HG03039 (cell line): ENCODE measurements around the gene QPRT.
"Not testable (repeated sequence)": the region's sequence is repeated elsewhere in the genome, so short reads cannot be mapped to it uniquely, and the experiment has no call there.

Source experiments
- ATAC-seq: cut with Tn5 transposase; IDR thresholded peaks from one replicate; pipeline ENCODE4 v1.9.1; 2021; ENCODE audit warnings: mild to moderate bottlenecking, moderate library complexity; ENCODE audit not compliant: unreplicated experiment

QPRT gene

GRCh38 chr16:29743827-29744531, 65.0 kb downstream of the QPRT start:
- ATAC-seq, result no peak

- no peak for ATAC-seq
Observed at GRCh38 chr16:29744541-29745101, 65.6 kb downstream of the QPRT start.

- ATAC-seq, result peak; percentile 24
Observed at GRCh38 chr16:29745121-29745852, 66.3 kb downstream of the QPRT start.

DNA sequence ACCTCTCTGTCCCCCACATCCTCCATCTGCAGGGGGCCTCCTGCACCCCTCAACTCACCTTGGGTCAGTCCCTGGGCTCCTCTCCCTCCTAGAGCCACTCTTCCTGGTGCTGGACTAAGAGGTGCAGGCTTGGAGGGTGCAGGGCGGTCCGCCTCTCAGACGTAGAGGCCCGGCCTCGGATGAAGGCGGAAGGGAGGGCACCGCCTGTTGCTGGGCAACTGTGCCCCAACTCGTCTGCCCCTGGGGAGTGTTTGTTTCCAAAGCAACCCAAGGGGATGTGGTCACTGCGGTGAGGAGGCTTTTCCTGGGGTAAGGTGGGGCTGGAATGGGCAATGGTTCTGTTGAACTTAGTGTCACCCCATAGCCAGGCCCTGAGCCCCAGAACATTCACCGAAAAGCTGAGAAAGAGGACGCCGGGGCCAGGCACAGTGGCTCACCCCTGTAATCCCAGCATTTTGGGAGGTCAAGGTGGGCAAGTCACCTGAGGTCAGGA, 66.9 kb downstream of the QPRT start, which contains the start of gene C16orf54:
Gene C16orf54 (minus strand): TSS at position 138 of the 493 bp plus-strand sequence. CDS start 1,039 bp downstream, outside the sequence.
- peak; percentile 71 for ATAC-seq

GRCh38 chr16:29746518-29746917, 67.5 kb downstream of the QPRT start:
- not testable (repeated sequence) for ATAC-seq
